ENCODE data around the gene AFAP1. TPM values are rescaled to one million over a fixed set of nuclear protein-coding genes. Genes with fewer than 3 reads are reported as not detected.

Gene AFAP1
- total RNA-seq, 4 donors from 2014 or later = 8.3 to 27.1 (median 11.1) TPM

DNA sequence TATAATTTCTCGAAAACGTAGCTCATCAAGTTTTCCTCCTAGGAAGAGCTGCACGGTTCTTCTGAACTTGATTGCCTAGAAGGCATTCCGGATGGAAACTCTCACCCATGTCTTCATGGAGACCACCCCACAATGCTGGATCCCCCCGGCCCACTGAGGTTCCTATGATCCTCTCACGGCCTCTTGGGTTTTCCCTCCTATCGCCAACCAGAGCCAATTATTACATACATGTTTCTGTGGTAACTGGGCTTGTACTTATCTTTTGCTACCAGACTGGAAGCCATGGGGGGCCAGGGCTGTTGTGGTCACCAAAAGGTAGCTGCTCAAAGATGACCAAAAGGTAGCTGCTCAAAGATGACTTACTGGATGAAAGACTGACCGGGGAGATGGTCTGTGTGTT lies 131.5 kb downstream of the AFAP1 start:
- H3K4me1 ChIP-seq = peaks cover 24% of the 10 kb centered on the region
- no peak overlapping the region for H3K27ac ChIP-seq
- TF ChIP-seq POLR2AphosphoS5 (IDR thresholded peaks at IDR 0.05) = no peak
- TF ChIP-seq EP300 (IDR thresholded peaks at IDR 0.05) = no peak
- TF ChIP-seq CTCF (IDR thresholded peaks at IDR 0.05) = no peak
- TF ChIP-seq POLR2A (IDR thresholded peaks at IDR 0.05) = no peak
- H3K9me3 ChIP-seq = no peaks in the 10 kb centered on the region
- peak; percentile 17 to 58 for DNase-seq (ENCODE audit: low spot score in 2 of 2)
- no peak overlapping the region for H3K4me3 ChIP-seq
- 96% methylated on average over 8 of the region's 8 CpGs for WGBS
- H3K27me3 ChIP-seq = no peaks in the 10 kb centered on the region
- H3K36me3 ChIP-seq = peaks cover 27% of the 10 kb centered on the region

GRCh38 chr4:7807351-7807921 lies 132.2 kb downstream of the AFAP1 start:
- H3K4me1 ChIP-seq = peaks cover 24% of the 10 kb centered on the region
- TF ChIP-seq POLR2AphosphoS5 (IDR thresholded peaks at IDR 0.05) (no peak), CTCF (IDR thresholded peaks at IDR 0.05) (no peak), POLR2A (IDR thresholded peaks at IDR 0.05) (no peak)
- DNase-seq (ENCODE audit: low spot score in 2 of 2) = peak; percentile 48 to 64
- H3K9me3 ChIP-seq = no peaks in the 10 kb centered on the region
- H3K27ac ChIP-seq = no peak overlapping the region
- H3K36me3 ChIP-seq = peaks cover 27% of the 10 kb centered on the region
- H3K4me3 ChIP-seq = no peak overlapping the region
- H3K27me3 ChIP-seq = no peaks in the 10 kb centered on the region
- 85% methylated on average over 12 of the region's 12 CpGs for WGBS

- TF ChIP-seq POLR2A (IDR thresholded peaks at IDR 0.05) (no peak), POLR2AphosphoS5 (IDR thresholded peaks at IDR 0.05) (no peak), EP300 (IDR thresholded peaks at IDR 0.05) (no peak), CTCF (IDR thresholded peaks at IDR 0.05) (no peak)
- Histone ChIP-seq H3K4me1 (peaks cover 24% of the 10 kb centered on the region), H3K4me3 (no peak overlapping the region), H3K9me3 (no peaks in the 10 kb centered on the region), H3K27ac (no peak overlapping the region), H3K27me3 (no peaks in the 10 kb centered on the region), H3K36me3 (peaks cover 26% of the 10 kb centered on the region)
- 68% methylated on average over 11 of the region's 11 CpGs for WGBS
- DNase-seq (ENCODE audit: low spot score in 2 of 2) = peak in 1 of 2 donors; percentile 81
Observed at GRCh38 chr4:7806338-7807090, 133.1 kb downstream of the AFAP1 start.

DNA sequence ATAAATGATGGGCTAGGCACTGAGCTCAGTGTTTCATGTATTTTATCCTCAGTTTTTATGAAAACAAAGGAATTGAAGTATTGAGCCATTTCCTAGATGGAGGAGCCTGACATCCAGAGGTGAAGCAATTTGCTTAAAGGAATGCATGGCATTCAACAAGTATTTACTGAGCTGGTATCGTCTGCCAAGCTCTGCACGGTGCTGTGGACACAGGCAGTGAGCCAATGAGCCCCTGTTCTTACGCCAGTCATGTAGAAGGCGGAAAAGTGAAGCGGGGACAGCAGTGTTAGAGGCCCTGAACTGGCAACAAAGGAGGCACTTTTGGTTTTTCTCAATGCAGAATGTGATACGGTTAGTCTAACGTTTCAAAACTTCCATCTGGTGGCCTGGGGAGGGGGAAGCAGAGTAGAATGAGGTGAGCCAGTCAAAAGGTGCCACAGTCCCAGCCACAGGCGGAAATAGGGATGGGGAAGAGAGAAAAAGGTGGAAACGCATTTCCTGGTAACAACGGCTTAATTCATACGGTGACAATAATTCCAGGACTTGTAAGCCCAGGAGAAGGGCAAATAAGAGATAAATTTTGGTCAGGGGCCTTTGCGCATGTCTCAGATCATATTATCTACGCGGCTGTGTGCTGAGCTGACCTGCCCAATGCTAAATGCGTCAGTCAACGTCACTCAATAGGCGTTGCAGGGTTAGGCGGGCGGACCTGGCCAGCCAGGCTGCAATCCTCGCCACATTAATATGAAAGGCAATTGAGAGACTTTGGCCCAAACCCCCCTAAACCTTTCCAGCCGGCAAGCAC lies 133.9 kb downstream of the AFAP1 start:
- Histone ChIP-seq H3K36me3 (peaks cover 23% of the 10 kb centered on the region), H3K27me3 (no peaks in the 10 kb centered on the region), H3K27ac (no peak overlapping the region), H3K4me1 (peaks cover 24% of the 10 kb centered on the region), H3K9me3 (no peaks in the 10 kb centered on the region), H3K4me3 (no peak overlapping the region)
- DNase-seq (ENCODE audit: low spot score in 2 of 2) = peak in 1 of 2 donors; percentile 77
- TF ChIP-seq CTCF (IDR thresholded peaks at IDR 0.05) (no peak), POLR2A (IDR thresholded peaks at IDR 0.05) (no peak), POLR2AphosphoS5 (IDR thresholded peaks at IDR 0.05) (no peak), EP300 (IDR thresholded peaks at IDR 0.05) (no peak)
- 68% methylated on average over 21 of the region's 21 CpGs for WGBS
